SK-N-SH (cell line): ENCODE data around the gene PLGLB1.
"Not testable (repeated sequence)": the region's sequence is repeated elsewhere in the genome, so short reads cannot be mapped to it uniquely, and the experiment has no call there.

ENCODE experiments used
- EZH2phosphoT487 ChIP-seq: fragments of 200-600 bp; sonication (generic); IDR thresholded peaks from 2 replicates; pipeline ENCODE4 v1.6.1; 2017; ENCODE audit warnings: low read depth, mixed run types, mild to moderate bottlenecking, antibody characterized with exemption, moderate library complexity, borderline replicate concordance
- FOXM1 ChIP-seq: IDR thresholded peaks from 2 replicates; pipeline ENCODE4 v1.4.0; 2012; ENCODE audit warnings: low read depth, mild to moderate bottlenecking
- JUND ChIP-seq: IDR thresholded peaks from 2 replicates; pipeline ENCODE4 v1.4.0; 2012
- POLR2AphosphoS5 ChIP-seq: IDR thresholded peaks from 2 replicates; pipeline ENCODE4 v1.6.1; 2012; ENCODE audit warnings: low read depth, low read length
- SIN3A ChIP-seq: IDR thresholded peaks from 2 replicates; pipeline ENCODE4 v1.6.1; 2012; ENCODE audit warnings: low read depth, mild to moderate bottlenecking, low read length, moderate library complexity, borderline replicate concordance
- TF ChIP-seq, protein P1 (sequence below): fragments of 200-600 bp; sonication (generic); IDR thresholded peaks from 2 replicates; pipeline ENCODE4 v1.6.1; 2017; ENCODE audit warnings: antibody characterized with exemption, mild to moderate bottlenecking, moderate library complexity

GRCh38 chr2:87064305-87064704, 42.7 kb upstream of the PLGLB1 start:
- TF ChIP-seq, protein P1, sequence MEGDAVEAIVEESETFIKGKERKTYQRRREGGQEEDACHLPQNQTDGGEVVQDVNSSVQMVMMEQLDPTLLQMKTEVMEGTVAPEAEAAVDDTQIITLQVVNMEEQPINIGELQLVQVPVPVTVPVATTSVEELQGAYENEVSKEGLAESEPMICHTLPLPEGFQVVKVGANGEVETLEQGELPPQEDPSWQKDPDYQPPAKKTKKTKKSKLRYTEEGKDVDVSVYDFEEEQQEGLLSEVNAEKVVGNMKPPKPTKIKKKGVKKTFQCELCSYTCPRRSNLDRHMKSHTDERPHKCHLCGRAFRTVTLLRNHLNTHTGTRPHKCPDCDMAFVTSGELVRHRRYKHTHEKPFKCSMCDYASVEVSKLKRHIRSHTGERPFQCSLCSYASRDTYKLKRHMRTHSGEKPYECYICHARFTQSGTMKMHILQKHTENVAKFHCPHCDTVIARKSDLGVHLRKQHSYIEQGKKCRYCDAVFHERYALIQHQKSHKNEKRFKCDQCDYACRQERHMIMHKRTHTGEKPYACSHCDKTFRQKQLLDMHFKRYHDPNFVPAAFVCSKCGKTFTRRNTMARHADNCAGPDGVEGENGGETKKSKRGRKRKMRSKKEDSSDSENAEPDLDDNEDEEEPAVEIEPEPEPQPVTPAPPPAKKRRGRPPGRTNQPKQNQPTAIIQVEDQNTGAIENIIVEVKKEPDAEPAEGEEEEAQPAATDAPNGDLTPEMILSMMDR = not testable (repeated sequence)
- TF ChIP-seq POLR2AphosphoS5, SIN3A, EZH2phosphoT487, JUND, FOXM1: not testable (repeated sequence)
